ENCODE results near the gene TPGS1.

DNA sequence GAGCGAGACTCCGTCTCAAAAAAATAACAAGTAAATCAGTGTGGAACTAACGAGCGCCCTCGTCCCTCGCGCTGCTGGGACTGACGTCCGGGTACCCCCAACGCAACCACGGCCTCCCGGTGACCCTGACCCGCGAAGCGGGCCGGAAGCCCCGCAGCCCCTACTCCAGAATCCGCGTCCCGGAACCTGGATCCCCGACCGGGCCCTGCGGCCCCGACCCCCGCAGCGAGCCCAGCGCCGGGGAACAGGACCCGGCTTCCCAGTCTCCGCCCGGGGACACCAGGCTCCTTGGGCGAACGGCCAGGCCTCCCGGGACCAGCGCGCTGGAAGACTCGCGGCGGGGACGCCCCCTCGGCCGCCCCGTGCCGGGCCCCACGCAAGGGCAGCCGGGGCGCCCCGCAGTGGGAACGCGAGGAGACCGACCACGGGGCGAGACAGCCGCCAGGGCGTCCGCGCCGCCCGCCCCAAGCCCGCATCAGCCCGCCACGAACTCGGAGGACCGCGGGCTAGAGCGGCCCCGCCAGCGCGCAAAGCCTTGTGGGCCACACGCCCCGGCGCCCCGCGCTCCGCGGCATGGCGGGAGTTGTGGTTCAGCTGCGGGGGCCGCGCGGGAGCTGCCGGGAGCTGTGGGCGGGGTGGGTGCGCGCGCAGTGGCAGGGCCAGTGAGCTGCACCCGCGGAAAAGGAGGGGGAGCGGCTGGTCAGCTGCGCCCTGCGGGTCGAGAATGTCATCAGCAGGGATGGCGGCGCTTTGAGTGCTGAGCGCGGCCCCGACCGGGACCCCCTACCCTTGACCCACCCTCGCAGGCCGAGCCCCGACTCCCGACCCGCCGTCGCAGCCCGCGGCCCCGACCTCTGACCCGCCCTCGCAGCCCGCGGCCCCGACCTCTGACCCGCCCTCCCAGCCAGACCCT lies 18.5 kb upstream of the TPGS1 start:
- TF ChIP-seq POLR2A (IDR thresholded peaks at IDR 0.05; ENCODE audit: low read length) (peak; percentile 87), GATA1 (IDR thresholded peaks at IDR 0.05; ENCODE audit: low read depth, low read length) (no peak)
